ENCODE results near the gene RGS6.

RGS6 gene

DNA sequence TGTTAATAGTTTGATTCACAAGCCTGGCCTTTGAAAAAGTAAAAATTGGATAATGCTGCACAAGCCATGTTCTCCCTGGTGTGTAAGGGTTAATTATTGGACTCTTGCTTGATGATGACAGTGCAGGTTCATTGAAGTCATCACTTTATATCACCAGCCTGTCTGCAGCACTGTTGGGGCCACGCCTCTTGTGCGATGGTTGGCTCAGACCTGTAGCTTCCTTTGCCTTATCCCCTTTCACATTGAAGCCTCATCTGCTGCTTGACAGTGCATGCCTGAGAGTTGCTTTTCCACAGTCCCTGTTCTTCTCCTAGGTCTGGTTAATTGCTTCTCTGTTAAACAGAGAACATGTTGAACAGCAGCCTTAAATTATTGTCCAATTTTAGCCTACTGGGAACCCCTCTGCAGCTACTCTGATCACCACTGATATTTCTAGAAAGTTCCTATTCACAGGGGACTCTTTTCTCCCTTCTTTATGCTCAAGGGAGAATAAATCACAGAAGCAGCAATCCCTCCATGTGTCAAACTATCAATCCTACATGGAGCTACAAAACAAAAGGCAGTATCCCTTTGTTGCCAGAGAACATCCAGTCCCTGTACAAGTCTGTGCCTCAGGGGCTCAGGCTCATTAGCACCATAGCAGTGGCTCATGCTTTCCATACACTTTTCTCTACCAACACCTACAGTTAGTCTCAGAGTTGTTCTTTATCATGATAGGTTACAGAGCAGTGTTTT is 322.1 kb downstream of the RGS6 start:
- DNase-seq: no peak

DNA sequence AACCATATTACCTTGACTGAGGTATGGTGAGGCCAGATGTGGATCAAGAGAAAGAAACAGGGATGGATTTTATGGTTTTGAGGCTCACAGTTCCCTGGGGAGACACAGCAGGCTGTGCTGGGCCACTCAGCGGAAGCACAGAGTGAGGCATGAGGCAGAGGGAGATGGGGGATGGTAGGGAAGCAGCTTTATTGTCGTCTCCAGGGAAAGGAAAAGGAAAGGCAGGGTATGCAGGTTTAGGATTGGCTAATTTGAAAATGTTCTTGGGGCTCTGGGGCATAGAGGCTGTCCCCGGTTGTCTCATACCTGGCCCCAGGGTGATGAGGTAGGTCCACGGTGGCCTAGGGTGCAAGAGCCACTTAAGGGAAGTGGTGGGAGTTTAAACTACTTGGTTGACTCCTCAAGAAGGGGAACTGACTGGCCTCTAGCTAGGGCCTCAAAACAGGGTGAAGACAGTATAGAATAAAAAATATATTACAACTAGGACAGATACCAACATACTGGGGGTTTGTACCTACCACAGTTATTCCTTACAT is 322.8 kb downstream of the RGS6 start:
- no peak for DNase-seq

DNA sequence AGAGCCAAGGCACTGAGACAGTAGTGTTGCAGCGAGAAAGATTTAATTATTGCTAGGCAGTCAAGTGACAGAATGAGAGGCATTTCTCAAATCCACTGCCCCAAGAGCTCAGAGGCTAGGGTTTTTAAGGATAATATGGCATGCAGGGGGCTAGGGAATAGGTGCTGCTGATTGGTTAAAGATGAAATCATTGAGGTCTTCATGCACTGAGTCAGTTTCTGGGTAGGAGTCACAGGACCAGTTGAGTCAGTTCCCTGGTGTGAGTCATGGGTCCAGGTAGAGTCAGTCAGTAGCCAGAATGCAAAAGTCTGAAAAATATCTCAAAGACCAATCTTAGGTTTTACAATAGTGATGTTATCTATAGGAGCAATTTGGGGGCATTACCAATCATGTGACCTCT is 323.8 kb downstream of the RGS6 start:
- DNase-seq: no peak

DNA sequence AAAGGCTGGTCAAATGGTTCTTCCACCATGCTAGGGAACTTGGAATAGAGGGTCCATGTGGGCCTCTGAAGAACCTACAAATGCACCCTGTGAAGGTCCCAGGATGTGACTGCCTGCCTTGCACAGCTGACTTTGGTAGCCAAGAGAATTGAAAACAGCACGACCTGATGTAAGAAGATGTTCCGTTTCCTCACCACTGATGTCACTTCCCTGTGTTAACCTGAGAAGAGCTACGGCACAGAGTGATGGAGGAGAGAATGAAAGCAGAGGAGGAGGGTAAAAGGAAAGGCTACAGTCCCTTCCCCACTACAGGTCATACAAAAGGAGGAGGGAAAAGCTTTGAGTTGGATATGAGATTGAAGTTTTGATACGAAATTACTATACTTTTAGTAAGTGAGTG is 328.8 kb downstream of the RGS6 start:
- DNase-seq: no peak

GRCh38 chr14:72262771-72263170 is 330.5 kb downstream of the RGS6 start:
- no peak for DNase-seq

GRCh38 chr14:72264716-72265115 is 332.5 kb downstream of the RGS6 start:
- DNase-seq: no peak

DNA sequence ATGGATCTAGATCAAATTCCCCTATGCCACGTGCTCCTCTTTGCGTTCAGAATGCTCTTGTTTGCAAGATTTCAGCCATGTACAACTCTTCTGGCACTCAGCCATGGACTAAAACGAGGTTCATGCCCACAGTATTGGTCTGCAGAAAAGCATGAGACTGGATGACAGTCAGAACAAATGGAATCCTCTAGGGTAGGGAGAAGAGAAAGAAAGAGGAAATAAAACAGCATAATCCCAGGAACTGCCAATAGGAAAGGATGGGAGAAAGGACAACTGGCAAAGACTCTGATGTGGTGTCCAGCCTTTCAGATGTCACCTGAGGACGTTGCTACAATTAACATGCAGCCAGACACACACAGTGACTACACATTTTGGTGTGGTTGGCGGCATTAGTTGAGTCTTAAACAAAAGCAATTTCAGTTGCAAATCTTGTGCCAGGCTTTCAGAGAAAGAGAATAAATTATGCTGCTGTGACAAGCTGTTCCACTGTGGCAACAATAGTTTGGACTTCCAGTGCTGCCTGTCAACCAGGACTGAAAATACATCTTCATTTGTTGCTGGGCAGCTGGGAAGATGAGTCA is 338.0 kb downstream of the RGS6 start:
- DNase-seq: no peak

DNA sequence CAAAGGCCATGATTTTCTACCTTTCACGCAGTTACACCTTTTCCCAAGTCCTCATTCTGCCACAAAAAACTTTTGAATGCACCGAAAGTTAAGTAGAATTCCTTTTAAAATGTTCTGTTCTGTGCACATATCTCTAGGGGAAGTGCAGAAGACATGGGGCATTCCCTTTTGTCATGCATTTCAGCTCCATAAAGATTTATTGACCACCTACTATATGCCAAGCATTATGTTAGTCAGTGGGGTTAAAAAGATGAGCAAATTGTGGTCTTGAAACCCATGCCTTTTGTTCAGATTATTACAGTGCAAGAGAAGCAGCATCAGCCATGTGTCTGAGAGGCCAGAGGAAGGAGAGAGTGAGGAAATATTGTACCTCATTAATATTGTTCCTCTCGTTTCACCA is 338.5 kb downstream of the RGS6 start:
- DNase-seq: no peak

GRCh38 chr14:72275242-72275641 is 343.0 kb downstream of the RGS6 start:
- DNase-seq: no peak

DNA sequence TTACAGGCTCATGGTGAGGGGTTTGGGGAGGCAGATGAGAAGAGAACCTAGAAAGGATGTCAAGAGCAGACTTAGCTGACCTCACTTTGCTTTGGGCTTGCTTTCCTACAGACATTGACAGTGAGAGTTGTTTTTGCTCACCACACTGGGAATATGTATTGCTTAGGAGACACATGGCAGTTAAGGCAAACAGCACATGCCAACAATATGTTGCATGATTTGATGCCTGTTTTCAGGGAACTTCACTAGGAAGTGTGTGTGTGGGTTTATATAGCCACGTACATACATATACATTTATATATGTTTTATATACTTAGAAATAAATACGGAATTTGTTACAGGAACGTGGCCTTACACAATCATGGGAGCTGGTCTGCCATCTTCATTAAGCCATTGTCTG is 346.1 kb downstream of the RGS6 start:
- DNase-seq: no peak

DNA sequence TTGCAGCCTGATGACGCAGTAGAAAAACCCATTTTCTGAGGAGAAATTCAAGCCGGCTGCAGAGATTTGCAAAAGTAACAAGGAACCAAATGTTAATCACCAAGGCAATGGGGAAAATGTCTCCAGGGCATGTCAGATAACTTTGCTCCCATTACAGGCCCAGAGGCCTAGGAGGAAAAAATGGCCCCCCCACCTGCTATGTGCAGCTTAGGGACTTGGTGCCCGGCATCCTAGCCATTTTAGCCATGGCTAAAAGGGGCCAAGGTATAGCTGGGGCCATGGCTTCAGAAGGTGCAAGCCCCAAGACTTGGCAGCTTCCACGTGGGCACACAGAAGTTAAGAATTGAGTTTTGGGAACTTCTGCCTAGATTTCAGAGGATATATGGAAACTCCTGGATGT is 351.9 kb downstream of the RGS6 start:
- DNase-seq: no peak

DNA sequence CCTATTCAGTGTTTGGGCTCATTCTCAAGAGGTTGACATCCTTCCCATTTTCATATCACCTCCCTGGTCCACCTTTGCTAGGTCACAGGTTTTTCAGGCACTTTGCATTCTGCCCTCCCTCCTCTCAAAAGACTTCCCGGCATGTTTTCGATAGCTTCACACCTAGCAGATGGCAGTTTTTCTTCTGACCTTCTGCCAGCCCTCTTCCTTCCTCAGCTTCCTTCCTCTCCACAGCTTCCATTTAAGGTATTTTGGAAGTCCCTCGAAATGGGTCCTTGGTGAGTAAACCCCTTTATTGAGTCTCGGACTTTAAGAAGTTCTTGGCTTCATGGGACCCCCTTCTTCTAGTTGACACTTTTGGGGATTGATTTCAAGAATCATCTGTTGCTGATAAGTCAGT is 358.0 kb downstream of the RGS6 start:
- no peak for DNase-seq

DNA sequence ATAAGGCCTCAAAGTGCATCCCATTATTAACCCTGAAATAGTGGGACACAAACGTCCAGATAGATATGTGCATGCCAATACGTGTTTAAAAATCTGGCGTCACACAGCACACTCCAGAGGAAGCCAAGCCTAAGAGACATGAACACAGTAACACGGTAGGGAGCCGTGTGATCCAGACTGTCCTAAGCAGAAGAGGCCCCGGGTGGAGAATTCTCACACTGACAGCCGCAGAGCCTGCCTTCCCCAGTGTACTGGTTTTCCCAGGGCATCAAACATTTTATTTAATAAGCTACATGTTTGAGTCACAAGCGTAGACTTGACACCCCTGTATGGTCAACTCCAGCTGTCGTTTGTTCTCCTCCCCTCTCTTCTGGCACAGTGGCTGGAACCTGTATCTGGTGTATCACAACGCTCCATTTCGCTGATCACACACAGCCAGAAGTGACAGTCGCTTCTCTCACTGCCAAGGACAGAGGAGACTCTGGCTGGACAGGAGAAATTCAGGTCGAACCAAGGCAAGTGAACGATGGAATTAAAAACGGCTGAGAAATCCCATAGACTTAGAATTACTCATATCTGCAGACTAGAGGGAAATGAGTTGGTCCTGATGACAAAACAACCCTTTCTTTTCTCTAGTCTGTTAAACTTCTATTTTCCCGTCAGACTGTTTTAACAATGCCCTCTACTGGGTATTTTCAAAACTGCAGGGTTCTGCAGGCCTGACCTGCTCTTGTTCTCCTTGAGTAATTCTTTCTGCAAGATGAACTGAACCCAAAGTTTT is 359.9 kb downstream of the RGS6 start:
- DNase-seq: peak; percentile 37

- DNase-seq: no peak
Measured at GRCh38 chr14:72292689-72293024, 360.4 kb downstream of the RGS6 start.

DNA sequence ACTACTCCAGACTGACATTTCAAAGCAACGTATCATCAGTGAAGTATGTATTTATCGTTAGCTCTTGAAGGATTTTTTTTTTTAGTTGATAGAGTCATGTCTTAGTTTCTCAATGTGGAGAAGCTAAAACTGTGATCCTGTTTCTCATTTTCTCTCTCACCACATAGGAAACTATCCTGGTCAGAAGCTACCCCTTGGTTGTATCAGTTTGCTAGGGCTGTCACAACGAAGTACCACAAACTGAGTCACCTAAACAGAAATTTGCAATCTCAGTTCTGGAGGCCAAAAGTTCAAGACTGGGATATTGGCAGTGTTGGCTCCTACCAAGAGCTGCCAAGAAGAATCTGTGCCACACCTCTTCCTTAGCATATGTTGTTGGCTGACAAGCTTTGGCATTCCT is 369.1 kb downstream of the RGS6 start:
- no peak for DNase-seq

GRCh38 chr14:72303930-72304329 is 371.7 kb downstream of the RGS6 start:
- DNase-seq: no peak

DNA sequence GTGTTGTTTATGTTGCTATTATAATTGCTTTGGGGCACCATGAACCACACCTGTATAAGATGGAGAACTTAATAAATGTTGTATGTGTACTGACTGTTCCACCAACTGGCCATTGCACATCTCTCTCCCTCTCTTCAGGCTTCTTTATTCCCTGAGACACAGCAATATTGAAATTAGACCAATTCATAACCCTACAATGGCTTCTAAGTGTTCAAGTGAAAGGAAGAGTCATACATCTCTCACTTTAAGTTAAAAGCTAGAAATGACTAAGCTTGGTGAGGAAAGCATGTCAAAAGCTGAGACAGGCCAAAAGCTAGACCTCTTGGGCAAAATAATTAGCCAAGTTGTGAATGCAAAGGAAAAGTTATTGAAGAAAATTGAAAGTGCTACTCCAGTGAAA is 373.3 kb downstream of the RGS6 start:
- DNase-seq: no peak

GRCh38 chr14:72308967-72309485 is 376.8 kb downstream of the RGS6 start:
- no peak for DNase-seq

DNA sequence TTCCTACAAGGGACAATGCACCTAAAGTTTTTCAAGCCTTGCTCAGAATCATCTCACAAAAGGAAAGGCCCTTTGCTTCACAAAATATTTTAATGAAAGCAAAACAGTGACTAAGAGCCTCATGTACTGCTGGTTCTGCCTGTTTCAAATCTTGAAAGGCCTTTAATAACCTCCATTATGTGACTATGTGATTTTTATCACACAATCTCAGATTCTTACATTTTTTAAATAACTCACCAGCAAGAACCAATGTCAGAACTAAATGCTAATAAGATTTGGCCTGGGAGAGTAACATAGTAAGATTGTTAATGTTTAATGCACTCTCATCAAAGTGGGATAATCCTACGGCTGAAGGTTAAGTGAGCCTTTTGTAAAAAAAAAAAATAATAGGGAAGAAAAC is 378.9 kb downstream of the RGS6 start:
- no peak for DNase-seq

DNA sequence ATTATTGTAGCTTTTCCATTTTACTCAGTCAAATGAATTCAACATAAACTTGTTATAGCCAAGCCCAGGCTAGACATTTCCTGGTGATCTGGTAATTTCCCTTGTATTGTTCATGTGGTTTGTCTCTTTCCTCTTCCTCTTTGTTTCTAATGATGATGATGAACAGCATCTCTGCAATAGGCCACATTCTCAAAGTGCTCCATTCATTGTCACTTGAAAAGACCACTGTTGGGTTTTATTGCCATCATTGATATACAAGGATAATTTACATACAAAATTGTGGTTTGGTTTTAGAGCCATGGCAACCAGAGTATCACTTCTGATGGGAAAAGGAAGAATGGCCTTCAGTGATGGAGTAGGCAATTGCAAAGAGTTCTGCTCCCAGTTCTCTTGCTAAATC is 379.3 kb downstream of the RGS6 start:
- DNase-seq: no peak

GRCh38 chr14:72314808-72315435 is 382.7 kb downstream of the RGS6 start:
- DNase-seq: no peak

DNA sequence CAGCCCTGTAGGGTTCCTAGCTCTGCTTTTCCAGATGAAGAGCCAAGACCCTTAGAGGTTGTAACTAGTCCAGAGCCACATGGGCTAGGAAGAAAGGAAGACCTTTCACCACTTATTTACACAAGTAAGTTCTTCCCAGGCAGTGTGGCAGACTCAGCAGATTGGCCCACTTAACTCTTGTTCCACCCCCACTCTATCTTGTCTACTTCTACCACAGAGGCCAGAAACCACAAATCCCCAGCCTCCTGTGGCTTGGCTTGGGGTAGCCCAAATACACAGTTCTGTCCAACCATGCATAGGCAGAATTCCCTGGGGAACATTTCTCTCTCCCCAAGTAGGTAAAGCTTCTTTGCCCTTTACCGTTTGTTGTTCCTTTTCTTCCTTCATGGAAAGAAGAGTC is 383.5 kb downstream of the RGS6 start:
- DNase-seq: no peak

DNA sequence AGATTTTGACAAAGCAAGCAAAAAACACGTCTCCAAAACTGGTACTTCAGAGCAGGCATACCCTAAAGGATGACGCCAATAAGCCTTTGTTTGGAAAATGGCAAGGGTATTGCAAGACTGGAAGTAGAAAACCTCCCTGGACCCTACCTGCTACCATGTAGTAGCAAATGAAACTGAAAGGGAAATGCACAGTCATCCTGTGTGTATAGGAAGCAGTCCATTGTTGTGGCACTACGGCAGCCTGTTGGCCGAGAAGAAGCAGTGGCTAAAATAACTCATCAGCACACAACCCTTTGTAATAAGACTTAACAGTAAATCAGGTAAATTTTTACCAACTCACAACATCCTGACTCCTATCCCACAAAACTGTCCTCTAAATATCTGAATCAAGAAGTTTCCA is 386.4 kb downstream of the RGS6 start:
- no peak for DNase-seq

All from femur (tissue), 1 donor.